Stimulated activated naive CD4-positive, alpha-beta T cell treated with Interleukin-2 at 50 U/mL for 16 hours (primary cell): ENCODE results near the gene GPR162.
"Not testable (repeated sequence)": the region's sequence is repeated elsewhere in the genome, so short reads cannot be mapped to it uniquely, and the experiment has no call there.

Source experiments
- DNase-seq: peaks from one replicate; lab custom pipeline; 2025; lab: John Stamatoyannopoulos, UW

The GPR162 gene

GRCh38 chr12:6854036-6854435, 32.4 kb downstream of the GPR162 start:
- DNase-seq = no peak

DNA sequence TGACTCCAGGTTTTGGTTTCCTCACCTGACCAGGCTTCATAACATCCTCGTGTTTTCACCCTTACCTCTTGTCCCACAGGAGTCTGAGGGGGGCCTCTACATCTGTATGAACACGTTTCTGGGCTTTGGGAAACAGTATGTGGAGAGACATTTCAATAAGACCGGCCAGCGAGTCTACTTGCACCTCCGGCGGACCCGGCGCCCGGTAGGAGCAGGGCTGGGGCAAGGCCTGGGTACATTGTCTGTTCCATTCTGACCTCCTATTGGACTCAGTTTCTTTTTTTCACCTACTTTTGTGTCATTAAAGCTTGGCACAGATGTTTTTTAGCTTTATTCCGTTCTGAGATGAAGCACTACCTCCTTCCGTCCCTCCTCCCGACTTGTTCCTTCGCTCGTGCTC, 33.7 kb downstream of the GPR162 start:
- DNase-seq = no peak

GRCh38 chr12:6858799-6859198, 37.2 kb downstream of the GPR162 start:
- DNase-seq = no peak

- no peak for DNase-seq
Observed at GRCh38 chr12:6860116-6860515, 38.5 kb downstream of the GPR162 start.

DNA sequence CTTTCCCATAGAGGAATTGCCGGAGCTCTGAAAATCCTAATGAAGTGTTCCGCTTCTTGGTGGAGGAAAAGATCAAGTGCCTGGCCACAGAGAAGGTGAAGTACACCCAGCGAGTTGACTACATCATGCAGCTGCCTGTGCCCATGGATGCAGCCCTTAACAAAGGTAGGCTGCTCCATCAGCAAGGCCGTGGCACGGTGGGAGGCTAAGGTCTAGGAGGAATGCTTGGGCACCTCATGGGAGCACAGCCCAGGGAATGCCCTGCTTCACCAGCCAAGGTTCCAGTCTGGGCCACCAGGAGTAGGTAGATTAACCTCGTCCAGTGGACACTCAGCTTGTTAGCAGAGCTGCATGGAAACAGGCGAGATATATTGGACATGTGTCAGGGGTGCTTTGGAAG, 39.3 kb downstream of the GPR162 start:
- no peak for DNase-seq

DNA sequence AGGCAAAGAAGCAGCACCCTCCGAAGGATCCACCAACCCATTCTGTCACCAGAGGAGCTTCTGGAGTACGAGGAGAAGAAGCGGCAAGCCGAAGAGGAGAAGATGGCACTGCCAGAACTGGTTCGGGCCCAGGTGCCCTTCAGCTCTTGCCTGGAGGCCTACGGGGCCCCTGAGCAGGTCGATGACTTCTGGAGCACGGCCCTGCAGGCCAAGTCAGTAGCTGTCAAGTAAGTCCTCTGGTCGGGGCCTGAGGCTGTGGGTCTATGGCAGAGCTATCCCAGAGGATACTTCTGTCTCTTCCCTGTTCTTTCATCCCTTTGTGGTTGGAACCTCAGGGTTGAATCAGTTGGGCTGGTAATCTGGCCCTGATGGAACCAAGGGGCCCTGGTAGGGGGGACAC, 39.8 kb downstream of the GPR162 start:
- DNase-seq = no peak

DNA sequence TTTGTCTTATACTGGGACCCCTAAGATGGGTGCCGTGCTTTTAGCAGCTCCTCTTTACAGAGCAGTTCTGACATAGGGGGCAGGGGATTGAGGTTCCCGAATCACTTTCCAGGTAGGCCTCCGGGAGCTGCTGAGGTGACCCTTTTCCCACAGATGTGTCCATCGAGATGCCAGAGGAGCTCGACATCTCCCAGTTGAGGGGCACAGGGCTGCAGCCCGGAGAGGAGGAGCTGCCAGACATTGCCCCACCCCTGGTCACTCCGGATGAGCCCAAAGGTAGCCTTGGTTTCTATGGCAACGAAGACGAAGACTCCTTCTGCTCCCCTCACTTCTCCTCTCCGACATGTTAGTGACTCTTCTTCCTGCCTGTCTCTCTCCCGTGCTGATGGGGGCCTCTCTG, 41.4 kb downstream of the GPR162 start:
- no peak for DNase-seq

- no peak for DNase-seq
Observed at GRCh38 chr12:6863586-6864321, 42.1 kb downstream of the GPR162 start.

- DNase-seq = not testable (repeated sequence)
Observed at GRCh38 chr12:6865307-6865706, 43.7 kb downstream of the GPR162 start.

DNA sequence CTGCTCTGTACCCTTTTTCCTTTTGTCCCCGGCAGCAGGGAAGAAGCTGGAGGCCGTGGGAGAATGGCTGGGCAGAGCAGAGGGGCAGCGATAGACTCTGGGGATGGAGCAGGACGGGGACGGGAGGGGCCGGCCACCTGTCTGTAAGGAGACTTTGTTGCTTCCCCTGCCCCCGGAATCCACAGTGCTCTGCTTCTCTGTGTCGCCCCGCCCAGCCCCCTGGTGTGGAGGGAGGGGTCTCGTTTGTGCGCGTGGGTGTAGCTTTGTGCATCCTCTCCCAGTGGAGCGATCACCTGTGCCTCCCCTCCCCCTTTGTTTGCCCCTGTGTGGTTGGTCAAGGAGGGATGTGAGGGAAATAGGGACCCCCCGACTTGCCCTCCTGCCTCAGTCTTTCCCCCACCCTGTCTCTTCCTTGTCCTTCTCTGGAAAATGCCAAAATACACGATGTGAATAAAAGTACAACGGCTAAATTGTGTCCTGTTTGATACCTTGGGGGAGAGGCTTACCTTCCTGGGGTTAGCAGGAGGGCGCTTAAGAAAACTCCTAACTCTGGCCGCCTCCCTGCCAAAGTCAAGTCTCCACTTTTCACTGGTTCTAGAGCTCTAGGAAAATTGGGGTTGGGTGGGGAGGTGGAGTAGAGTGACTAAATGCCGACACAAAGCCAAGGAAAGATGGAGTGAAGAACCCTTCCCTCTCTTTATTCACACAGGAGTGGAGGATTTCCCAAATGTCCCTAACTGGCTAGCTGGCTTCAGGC, 44.7 kb downstream of the GPR162 start:
- DNase-seq = no peak

DNA sequence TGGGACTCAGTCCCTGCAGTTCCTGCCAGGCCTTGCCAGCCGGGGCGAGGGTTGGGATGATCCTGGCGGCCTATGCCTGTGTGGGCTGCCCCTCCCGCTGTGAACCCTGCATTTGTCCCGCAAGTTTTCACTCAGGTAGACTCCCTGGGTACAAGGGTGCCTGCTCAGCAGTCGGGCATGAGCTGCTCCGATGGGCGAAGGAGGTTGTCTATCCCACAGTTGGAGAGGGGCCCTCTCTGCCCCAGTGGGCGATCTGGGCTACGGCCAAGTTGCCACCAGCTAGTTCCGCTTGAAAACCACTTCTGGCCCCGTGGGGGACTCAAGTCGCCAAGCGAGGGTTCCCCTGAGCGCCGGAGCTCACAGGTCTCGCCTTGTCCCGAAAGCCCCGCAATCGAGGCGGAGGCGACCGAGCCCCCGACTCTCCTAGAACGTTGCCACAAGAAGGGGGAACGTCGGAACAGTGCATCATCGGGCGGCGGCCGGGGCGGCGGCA, 45.3 kb downstream of the GPR162 start:
- DNase-seq = no peak

DNA sequence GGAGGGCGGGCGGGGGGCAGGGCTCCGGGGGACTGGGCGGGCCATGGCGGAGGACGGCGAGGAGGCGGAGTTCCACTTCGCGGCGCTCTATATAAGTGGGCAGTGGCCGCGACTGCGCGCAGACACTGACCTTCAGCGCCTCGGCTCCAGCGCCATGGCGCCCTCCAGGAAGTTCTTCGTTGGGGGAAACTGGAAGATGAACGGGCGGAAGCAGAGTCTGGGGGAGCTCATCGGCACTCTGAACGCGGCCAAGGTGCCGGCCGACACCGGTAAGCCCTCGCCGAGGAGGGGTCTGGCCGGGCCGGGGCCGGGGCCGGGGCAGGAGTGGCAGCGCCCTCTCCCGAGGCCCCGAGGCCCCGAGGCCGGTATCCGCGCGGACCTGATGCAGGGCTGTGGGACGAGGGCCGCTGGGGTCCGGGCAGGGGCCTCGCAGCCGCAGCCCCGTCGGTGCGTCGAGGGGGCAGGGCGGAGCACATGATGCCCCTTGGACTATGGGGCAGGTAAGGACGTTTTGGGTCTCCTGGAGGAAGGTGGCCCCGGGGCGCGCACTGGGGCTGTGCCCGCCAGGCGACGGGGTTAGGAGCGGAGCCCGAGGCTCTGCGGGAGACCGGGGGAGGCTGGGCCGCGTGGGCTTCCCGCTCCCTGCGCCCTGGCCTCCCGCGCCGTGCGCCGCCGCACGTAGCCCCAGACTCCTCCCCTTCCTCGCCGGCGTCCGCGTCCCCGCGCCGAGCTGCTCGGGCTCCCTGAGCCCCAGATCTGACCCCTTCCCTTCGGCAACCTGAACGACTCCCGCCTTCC, 46.0 kb downstream of the GPR162 start, which contains the start of gene TPI1:
Gene TPI1, plus strand, starts transcription at position 119 of the 798 bp plus-strand sequence. Its CDS starts 36 bp downstream, at position 155.
- peak; percentile 82 for DNase-seq

DNA sequence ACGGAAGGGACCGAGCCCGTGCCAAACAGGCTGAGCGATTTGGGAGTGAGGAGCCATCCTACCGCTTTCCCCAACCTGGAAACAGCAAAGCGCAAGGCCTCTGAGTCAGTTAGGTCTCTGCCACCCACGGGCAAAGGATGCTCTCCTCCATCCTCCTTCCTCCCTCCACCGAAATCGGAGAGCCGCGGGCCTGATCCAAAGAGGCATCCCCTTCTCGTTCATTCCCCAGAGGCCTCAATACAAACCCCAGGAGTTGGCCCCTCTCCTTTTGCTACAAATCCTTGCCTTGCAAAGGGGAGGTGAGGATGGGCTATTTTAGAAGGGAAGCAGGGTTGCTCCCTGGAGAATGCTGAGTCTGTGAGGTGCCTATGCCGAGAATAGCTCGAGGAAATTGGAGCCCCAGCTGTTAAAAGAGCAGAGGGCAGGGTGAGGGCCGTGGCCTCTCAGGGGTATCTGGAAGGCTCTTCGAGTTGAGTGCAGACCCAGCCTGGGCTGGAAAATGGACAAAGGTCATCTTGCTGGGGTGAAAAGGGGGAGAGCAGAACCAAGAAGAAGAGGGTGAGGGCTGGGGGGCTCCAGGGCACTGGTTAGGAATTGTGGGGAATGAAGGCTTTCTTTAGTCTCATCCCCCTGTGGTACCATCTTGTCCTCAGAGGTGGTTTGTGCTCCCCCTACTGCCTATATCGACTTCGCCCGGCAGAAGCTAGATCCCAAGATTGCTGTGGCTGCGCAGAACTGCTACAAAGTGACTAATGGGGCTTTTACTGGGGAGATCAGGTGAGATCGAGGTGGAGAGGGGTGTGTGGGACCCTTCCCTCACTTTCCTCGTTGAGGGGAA, 46.8 kb downstream of the GPR162 start:
- DNase-seq = peak; percentile 44

GRCh38 chr12:6869049-6870021, 47.7 kb downstream of the GPR162 start:
- DNase-seq = peak; percentile 78

DNA sequence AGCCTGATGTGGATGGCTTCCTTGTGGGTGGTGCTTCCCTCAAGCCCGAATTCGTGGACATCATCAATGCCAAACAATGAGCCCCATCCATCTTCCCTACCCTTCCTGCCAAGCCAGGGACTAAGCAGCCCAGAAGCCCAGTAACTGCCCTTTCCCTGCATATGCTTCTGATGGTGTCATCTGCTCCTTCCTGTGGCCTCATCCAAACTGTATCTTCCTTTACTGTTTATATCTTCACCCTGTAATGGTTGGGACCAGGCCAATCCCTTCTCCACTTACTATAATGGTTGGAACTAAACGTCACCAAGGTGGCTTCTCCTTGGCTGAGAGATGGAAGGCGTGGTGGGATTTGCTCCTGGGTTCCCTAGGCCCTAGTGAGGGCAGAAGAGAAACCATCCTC, 48.7 kb downstream of the GPR162 start:
- DNase-seq = not testable (repeated sequence)

GRCh38 chr12:6871052-6871957, 49.7 kb downstream of the GPR162 start:
- DNase-seq = no peak

DNA sequence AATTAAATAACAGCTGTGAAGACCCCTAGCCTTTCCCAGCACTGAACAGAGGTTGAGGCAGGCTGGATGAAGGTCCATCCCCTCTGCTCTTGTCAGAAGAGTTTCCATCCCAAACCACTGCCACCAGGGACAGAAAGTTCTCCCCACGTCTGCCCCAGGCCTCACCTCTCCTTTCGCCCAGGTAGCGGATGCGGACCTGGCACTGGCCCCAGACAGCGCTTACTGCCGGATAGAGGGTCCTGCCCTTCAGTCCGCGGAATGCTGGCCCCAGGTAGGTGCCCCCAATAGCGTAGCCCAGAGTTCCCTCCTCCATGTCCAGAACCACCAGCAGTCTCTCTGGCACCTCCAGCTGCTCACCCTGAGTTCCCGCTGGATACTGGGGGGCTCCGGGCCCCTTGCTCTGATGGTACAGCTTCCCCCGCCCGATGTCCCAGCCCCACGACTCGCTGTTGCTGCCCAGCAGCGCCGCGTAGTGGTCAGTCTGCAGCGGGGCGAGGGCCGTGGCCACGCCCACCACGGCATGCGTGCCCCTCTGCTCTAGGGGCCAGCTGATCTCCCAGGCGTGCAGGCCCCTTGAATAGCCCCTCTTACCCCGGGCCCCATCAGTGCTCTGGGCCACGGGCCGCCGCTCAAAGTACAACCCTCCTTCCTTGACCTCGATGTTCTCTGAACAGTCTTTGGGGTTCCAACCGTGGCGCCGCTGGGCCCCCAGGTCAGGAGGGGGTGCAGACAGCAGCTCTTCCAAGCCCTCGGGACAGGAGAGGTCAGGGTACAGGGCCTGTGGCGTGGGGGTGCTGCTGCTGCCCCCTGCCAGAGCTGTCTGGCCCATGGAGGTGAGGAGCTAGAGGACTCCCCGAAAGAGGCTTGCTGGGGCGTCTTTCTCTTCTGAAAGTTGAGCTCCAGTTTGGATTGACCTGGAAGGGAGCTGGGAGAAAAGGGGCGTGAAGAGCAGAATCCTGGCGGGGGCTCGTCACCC, 50.7 kb downstream of the GPR162 start:
- DNase-seq = peak; percentile 74
